NCI-H345 treated with DMSO at 0.1 percent for 48 hours (cell line): ENCODE measurements around the gene UCP2.
"Not testable (repeated sequence)": the region's sequence is repeated elsewhere in the genome, so short reads cannot be mapped to it uniquely, and the experiment has no call there.

Experiments used
- DNase-seq: peaks from one replicate; lab custom pipeline; 2025; ENCODE audit not compliant: unreplicated experiment; lab: John Stamatoyannopoulos, UW

The UCP2 gene

DNA sequence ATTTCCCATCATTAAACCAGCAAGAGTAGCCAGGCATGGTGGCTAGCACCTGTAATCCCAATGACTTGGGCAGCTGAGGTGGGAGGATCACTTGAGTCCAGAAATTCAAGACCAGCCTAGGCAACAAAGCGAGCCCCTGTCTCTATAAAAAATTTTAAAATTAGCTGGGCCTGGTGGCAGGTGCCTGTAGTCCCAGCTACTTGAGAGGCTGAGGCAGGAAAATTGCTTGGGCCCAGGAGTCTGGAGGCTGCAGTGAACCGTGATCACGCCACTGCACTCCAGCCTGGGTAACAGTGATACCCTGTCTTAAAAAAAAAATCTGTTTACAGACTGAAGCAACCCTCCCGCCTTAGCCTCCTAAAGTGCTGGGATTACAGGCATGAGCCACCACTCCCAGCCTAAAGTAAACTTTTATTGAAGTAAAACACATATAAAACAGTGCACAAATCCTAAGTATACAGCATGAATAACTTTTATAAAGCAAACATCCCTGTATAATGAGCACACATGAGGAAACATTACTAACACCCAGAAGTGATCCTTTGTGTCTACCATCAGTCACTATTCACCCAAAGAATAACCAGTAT, 13.6 kb upstream of the UCP2 start:
- no peak for DNase-seq

DNA sequence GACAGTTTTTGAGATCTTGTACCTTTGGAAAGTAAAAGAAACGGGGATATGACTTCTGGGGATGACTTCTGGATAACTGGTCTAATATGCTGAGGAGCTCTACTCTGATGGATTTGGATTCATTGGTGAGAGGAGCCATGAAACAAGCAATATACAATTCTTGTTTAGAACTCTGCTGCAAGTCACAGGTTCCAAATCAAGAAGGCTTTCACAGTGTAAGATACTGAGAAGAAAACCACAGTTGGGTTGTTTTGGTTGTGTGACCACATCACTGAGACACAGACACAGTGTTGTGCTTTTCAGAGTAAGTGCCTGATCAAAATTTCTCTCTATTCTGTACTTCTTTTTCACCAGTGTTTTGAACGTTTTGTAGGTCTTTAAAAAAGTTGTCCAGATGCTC, 13.1 kb upstream of the UCP2 start:
- no peak for DNase-seq

DNA sequence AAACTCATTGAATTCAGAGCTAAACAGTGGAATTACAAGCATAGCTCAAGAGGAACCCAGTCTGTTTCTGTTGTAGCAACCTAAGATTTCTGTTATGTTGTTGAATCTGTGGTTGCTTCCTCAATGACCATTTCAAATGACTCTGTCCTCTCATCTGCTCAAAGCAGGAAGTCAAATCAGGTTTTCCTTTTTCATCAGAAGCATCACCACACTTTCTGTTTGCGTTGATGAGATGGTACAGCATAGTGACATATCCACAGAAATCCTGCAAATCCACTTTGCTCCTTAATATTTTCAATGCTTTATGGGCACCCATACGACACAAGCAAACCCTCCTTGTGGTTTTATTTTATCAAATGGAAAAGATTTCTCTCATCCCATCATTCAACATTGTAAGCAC, 12.6 kb upstream of the UCP2 start:
- DNase-seq = no peak

DNA sequence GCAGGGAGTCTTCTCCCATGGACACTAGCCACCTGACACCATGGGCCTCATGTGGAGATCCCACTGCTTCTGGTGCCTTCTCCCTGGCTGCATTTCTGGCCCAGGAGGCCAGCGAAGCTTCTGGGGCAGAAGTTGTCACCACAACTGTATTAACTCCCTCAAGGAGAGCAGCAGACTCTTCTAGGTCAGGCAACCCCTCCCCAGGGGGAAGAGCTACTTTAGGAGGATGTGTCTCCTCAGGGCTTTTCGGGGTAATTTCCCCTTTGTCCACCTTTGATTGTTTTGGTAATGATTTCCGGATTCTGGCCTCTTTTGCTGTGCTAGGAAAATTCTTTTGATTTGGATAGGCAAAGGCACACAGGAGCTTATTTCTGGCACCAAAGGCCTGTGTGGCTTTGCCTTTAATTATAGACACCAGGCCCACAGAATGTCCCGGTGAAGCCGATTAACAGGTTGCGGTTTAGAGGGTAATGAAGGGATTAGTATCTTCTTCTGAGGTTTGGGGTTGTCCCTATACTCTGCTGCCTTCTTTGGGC, 8.9 kb upstream of the UCP2 start:
- DNase-seq = no peak

DNA sequence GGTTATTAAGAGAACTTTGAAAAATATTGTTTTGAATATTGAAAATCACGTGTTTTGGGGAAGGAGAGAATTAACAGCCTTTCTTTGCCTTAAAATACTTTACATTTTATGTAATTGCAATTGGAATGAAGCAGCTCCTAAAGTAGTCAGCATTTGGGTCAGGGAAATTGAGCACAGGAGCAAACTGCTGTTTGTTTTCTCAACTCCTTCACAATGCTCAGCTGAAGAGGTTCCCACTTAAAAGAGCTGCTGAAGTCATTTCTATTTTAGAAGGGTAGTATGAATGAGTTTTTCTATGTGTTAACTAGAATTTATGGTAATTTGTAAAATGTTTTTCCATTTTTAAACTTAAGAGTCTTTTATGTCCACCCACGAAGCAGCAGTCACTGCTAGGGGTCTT, 8.1 kb upstream of the UCP2 start:
- DNase-seq = peak; percentile 18

DNA sequence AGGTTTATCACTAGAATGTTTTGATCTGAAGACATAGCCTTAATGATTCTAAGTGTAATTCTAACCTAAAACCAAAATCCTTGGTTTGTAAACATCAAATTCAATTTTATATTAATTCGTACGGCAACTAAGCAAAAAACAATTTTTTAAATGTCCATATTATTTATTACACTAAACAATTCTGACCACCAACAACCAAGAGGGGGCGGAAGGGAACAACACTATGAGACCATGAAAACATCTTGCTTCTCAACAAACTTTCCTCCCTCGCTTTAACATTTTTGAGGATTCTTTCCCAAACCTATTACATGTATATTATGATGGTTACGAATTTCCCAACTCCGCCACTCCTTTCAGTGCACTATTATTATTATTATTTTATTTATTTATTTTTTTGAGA, 6.5 kb upstream of the UCP2 start:
- DNase-seq = no peak

DNA sequence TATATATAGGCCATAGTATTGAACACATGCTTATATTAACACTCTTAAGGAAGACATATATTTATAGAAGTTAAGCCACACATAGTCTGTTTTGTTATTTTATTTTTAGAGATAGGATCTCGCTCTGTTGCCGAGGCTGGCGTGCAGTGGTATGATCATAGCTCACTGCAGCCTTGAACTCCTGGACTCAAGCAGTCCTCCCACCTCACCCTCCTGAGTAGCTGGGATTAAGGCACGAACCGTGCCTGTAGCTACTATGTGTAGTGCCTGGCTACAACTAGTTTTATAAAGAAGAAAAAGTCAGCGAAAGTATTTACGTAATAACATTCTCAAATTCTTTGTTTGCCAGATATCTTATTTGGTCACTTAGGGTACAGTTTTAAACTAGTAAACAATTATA, 5.6 kb upstream of the UCP2 start:
- no peak for DNase-seq

DNA sequence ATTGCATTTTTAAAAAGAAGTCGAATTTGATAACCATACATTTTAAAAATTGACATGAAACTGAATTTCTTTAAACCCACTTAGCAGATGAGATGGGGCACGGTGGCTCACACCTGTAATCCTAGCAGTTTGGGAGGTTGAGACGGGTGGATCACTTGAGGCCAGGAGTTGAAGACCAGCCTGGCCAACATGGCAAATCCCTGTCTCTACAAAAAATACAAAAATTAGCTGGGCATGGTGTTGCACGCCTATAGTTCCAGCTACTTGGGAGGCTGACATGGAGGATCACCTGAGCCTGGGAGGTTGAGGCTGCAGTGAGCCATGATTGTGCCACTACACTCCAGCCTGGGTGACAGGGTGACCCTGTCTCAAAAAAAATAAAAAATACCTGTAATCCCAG, 3.0 kb upstream of the UCP2 start:
- DNase-seq = not testable (repeated sequence)

DNA sequence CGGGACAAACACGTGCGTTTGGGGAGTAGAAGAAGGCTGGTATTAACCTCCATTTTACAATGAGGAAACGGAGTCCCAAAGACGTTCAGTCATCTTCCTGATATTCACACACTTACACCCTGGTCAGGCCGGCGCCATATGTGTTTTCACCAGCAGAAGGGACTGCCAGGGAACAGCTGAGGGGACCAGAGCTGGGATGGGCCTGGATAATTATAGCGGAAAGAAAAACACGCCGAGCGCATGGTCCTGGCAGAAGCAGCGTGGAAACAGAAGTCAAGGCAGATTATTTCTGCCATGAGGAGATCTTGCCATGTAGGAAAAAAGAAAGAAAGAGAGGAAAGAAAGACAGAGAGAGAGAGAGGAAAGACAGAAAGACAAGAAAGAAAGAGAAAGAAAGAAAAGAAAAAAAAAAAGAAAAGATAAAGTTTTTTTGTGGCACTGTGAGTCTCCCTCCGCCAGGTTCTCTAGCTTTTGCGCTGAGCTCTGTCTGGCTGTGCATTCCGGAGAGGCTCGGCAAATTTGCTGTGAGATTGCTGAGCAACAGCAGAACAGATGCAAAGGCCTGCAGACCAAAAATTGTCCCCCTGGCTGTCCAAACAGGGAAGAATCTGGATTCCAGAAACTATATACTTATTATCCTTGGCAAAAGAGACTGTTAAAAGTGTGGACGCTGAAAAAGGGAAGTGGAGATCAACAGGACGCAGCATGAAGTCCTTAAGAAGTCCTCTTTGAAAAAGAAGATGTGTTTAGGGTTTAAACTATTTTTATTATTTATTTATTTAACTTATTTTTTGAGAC, 1.3 kb upstream of the UCP2 start:
- no peak for DNase-seq

DNA sequence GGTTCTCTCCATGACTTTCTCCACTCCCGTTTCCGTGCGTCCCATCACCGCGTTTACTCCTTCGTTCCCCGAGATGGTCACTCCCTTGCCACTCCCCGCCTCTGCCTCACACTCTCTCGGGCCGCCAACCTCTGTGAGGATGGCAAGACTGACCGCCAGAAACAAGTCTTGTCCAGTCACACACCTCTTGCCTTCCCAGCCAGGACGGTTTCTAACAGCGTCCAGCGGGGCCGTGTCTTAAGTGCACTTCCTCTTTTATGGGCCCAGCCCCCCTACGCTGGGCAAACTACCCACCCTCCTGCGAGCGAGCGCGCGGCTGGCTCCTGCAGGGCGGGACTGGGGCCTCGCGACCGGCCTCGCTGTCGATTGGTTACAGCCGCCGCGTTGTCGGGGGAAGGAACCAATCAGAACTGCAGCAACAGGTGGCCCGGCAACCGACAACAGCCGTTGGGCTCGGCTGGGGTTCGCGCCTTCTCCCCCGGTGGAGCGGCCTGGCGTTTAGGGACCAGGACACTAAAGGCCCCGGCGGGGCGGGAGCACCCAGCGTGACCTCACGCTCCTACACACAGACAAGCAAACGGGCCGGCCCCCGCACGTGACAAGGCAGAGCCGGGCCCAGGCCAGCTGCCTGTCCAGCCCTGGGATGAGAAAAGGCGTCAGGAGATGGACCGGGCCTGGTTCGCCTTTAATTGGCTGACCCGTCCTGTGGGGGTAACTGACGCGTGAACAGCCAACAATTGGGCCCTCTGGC, 522 bp upstream of the UCP2 start:
- DNase-seq = peak; percentile 91

DNA sequence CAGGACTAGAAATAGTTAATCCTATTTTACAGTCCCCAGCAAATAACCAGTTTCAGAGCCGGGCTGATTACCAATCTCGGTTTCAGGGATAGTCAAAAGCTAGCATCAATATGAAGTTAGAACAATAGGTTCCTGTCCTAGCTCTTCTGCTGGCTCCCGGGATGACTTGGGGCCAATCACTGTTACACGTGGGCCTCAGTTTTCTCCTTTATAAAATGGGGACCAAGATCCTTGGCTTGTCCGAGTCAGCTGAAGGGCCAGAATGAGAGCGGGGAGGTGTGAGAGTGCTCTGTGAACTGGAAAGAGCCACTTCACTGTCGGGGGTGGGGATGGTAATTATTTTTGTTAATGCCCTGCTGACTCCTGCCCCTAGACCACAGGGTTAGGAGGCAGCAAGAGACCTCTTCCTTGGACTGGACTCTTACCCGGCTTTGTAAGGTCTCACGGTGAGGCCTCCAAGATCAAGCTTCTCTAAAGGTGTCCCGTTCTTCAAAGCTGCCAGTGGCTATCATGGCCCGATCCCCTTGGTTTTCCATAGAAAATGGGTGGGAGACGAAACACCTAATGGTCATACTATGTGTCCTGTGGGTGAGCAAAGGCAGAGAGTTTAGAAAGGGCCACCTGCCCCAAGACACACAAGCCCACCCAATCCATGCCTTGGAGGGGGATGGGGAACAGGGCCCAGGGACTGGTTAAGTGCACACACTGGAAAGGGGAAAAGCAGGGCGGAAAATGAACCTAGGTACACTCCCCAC, 1.4 kb downstream of the UCP2 start:
- no peak for DNase-seq

DNA sequence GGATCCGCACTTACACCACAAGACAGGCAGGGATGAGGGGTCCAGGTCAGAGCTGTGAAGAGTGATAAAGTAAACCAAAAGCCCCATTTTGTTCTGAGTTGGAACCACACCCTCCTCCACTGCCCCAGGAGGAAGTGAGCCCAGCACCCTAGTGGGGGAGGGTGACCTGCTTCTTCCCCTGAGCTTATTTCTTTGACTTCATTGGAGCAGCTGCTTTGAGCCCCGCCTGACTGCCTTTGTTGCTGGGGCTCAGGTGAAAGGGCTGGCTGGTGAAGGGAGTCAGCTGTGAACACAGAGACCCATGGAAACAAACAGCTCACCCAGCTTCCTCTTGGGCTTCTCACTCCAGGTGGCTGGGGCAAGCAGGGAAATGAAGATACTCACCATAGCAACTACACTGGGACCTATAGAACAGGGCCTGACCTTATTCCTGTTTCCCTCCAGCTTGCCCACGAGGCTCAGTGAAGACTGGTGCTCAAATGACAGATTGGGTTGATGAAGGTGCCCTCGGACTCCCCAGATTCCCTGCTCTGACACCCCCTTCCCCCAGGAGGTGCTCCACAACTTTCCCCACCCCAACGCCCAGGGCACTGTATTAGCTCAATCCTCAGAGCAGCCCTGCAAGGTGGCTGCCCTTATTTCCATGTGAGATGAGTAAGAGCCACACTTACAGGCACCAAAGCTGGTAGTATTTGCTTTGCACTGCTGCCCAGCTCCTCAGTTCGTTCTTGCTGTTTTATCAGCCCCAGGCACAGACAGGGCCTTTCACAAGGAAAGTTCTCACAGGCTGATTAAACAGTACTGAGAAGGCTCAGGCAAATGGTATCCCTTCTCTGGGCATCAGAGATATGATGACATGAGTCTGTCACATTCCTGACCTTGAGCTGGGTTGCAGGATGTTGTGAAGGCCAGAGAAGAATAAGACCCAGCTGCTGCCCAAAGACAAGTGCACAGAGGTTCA, 2.4 kb downstream of the UCP2 start:
- DNase-seq = peak; percentile 47

DNA sequence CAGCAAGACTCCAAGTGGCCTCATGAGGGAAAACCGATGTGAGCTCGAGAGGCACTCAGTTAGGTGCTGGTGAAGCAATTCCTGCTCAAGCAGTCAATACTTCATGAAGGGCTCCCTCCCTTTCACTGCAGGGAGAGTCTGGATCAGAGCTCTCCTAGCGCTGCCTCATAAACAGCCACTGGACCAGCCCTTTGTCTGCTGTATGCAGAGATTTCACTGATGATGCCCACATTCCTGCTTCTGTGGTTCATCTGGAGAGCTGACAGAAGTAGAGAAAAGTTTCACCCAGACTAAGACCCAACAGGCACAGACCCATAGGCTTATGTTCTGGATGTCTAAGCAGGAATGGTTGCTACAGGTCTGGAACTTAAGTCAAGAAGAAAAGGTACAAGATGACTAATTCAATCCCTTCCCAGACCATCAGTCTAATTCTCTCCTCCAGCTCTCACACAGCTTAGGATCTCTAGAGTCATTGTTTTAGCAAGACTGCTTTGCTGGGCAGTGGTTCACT, 4.0 kb downstream of the UCP2 start:
- DNase-seq = no peak

DNA sequence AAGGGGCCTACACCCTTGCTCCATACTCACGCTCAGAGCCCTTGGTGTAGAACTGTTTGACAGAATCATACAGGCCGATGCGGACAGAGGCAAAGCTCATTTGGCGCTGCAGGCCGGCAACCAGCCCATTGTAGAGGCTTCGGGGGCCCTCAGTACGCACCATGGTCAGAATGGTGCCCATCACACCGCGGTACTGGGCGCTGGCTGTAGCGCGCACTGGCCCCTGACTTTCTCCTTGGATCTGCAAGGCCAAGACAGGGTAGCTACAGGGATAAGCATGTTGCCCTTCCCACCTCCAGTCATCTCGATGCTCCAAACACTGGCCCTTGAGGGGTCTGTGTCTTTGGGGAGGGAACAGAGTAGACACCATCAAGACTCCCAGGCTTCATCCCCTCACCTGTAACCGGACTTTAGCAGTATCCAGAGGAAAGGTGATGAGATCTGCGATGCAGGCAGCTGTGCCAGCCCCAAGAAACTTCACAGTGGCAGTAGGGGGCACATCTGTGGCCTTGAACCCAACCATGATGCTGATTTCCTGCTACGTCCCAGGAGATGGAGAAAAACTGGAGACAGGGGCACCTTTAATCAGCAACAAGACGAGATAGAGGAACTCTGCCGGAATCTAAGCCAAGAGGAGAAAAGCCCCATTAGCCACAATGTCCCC, 4.7 kb downstream of the UCP2 start:
- no peak for DNase-seq

DNA sequence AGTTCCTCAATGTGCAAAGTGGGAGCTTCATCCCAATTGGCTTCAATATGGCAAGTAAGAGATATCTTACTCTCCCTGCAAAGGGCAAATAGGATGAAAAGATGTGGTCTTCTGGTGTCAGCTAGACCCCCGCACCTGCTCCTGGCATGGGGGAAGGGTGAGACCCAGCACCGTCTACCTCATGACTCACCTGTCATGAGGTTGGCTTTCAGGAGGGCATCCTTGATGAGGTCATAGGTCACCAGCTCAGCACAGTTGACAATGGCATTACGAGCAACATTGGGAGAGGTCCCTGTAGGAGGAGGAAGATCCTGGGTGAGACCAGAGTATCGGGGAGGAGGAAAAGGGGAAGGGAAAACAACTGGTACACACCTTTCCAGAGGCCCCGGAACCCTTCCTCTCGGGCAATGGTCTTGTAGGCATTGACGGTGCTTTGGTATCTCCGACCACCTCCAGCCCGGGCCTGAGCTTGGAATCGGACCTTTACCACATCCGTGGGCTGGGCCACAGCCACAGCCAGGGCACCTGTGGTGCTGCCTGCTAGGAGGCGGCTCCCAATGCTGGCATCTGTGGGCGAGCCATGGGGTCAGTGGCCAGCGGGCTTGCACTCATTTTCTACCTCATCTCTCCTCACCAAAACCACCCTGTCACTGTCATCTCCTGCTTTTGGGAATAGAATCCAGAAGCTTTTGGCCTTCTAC, 6.0 kb downstream of the UCP2 start:
- no peak for DNase-seq

DNA sequence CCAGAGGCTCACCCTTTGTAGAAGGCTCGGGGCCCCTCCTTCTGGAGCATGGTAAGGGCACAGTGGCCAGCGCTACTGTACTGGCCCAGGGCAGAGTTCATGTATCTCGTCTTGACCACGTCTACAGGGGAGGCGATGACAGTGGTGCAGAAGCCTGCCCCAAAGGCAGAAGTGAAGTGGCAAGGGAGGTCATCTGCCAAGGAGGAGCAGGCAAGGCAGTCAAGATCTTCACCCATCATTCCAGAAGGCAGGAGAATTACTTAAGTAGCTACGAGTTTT, 7.2 kb downstream of the UCP2 start:
- DNase-seq = no peak

DNA sequence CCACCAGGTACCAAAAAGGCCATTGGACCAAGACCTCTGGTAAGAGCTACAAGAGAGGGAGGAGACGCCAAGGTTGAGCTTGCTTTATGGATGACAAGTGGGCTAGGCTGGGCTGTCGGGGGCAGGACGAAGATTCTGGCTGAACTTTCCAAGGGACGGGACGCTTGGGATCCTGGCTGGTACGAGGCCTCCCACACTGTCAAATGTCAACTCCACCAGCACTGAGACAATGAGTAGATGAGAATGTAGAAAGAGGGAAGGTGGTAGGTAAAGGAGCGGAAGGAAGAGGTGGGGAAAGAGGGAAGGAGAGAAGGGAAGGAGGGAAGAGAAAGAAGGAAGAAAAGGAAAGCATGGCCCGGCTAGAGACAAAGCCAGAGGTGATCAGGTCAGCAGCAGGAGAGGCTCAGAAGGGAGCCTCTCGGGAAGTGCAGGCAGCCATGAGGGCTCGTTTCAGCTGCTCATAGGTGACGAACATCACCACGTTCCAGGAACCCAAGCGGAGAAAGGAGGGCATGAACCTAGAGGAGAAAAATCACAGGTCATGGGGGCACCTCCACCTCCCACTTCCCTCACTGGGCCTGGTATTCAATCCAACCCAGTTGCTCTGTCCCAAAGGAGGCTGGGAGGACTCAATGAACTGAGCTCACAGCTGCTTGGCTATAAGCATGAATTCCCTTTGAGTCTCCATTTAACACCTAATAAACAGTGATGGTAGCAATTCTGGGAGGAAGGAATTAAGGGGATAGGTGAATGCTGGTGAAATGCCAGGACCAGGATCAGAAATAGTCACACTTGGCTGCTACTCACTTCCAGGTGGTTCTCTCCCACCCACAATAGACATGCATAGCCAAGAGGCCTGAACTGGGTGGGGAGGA, 7.8 kb downstream of the UCP2 start:
- DNase-seq = no peak
